ENCODE measurements around the gene SCN4A. TPM values are rescaled to one million over a fixed set of nuclear protein-coding genes. Genes with fewer than 3 reads are reported as not detected.
A peak's percentile ranks its signal among the peaks of the same experiment; 100 is the strongest.
"Not testable (repeated sequence)": the region's sequence is repeated elsewhere in the genome, so short reads cannot be mapped to it uniquely, and the experiment has no call there.

SCN4A gene
- polyA plus RNA-seq, 4 donors: 0.38 to 0.46 TPM; not detected in 2

- Histone ChIP-seq H3K27ac (ENCODE audit: low read depth in 1 of 3, low read length in 2 of 3) (no peak overlapping the region), H3K9me3 (ENCODE audit: control insufficient read depth in 2 of 2, insufficient read depth in 1 of 2, low read depth in 1 of 2, low read length in 1 of 2) (peaks cover 0 to 5% of the 10 kb centered on the region in 2 donors), H3K27me3 (ENCODE audit: control insufficient read depth in 3 of 3, insufficient read depth in 3 of 3, low read length in 3 of 3) (no peaks in the 10 kb centered on the region), H3K36me3 (ENCODE audit: control insufficient read depth in 3 of 3, insufficient read depth in 2 of 3, low read depth in 1 of 3, low read length in 3 of 3) (peaks cover 0 to 5% (median 0%) of the 10 kb centered on the region in 3 donors), H3K4me3 (ENCODE audit: low read depth in 1 of 3, low read length in 3 of 3) (no peak overlapping the region), H3K4me1 (ENCODE audit: control insufficient read depth in 3 of 3, insufficient read depth in 2 of 3, low read depth in 1 of 3, low read length in 2 of 3) (peaks cover 0 to 42% (median 0%) of the 10 kb centered on the region in 3 donors)
- FAIRE-seq: no peak
- peak in 1 of 2 donors; percentile 47 for DNase-seq
- 64 to 75% (median 74%) methylated on average over 8 of the region's 8 CpGs for WGBS, 3 donors
Observed at GRCh38 chr17:64009571-64010402, 37.1 kb upstream of the SCN4A start.

GRCh38 chr17:64008830-64009229, 36.1 kb upstream of the SCN4A start:
- Histone ChIP-seq H3K36me3 (ENCODE audit: control insufficient read depth in 3 of 3, insufficient read depth in 2 of 3, low read depth in 1 of 3, low read length in 3 of 3) (peaks cover 0 to 7% (median 0%) of the 10 kb centered on the region in 3 donors), H3K27me3 (ENCODE audit: control insufficient read depth in 3 of 3, insufficient read depth in 3 of 3, low read length in 3 of 3) (no peaks in the 10 kb centered on the region), H3K4me1 (ENCODE audit: control insufficient read depth in 3 of 3, insufficient read depth in 2 of 3, low read depth in 1 of 3, low read length in 2 of 3) (peaks cover 0 to 42% (median 0%) of the 10 kb centered on the region in 3 donors), H3K27ac (ENCODE audit: low read depth in 1 of 3, low read length in 2 of 3) (peak overlapping the region in 1 of 3 donors; percentile 72), H3K4me3 (ENCODE audit: low read depth in 1 of 3, low read length in 3 of 3) (no peak overlapping the region), H3K9me3 (ENCODE audit: control insufficient read depth in 2 of 2, insufficient read depth in 1 of 2, low read depth in 1 of 2, low read length in 1 of 2) (peaks cover 0 to 5% of the 10 kb centered on the region in 2 donors)
- FAIRE-seq: no peak
- 66 to 90% (median 82%) methylated on average over 4 of the region's 4 CpGs for WGBS, 3 donors
- DNase-seq: no peak

- H3K9me3 ChIP-seq (ENCODE audit: control insufficient read depth in 2 of 2, insufficient read depth in 1 of 2, low read depth in 1 of 2, low read length in 1 of 2): peaks cover 0 to 5% of the 10 kb centered on the region in 2 donors
- FAIRE-seq: no peak
Observed at GRCh38 chr17:64008346-64008745, 35.6 kb upstream of the SCN4A start.

GRCh38 chr17:64007838-64008282, 35.1 kb upstream of the SCN4A start:
- Histone ChIP-seq H3K9me3 (ENCODE audit: control insufficient read depth in 2 of 2, insufficient read depth in 1 of 2, low read depth in 1 of 2, low read length in 1 of 2) (peaks cover 0 to 5% of the 10 kb centered on the region in 2 donors), H3K4me1 (ENCODE audit: control insufficient read depth in 3 of 3, insufficient read depth in 2 of 3, low read depth in 1 of 3, low read length in 2 of 3) (peaks cover 0 to 42% (median 0%) of the 10 kb centered on the region in 3 donors), H3K27me3 (ENCODE audit: control insufficient read depth in 3 of 3, insufficient read depth in 3 of 3, low read length in 3 of 3) (no peaks in the 10 kb centered on the region), H3K27ac (ENCODE audit: low read depth in 1 of 3, low read length in 2 of 3) (peak overlapping the region in 2 of 3 donors; percentile 37 to 72), H3K36me3 (ENCODE audit: control insufficient read depth in 3 of 3, insufficient read depth in 2 of 3, low read depth in 1 of 3, low read length in 3 of 3) (peaks cover 0 to 15% (median 0%) of the 10 kb centered on the region in 3 donors), H3K4me3 (ENCODE audit: low read depth in 1 of 3, low read length in 3 of 3) (no peak overlapping the region)
- no peak for FAIRE-seq
- 36 to 53% (median 51%) methylated on average over 5 of the region's 5 CpGs for WGBS, 3 donors
- peak; percentile 37 to 79 for DNase-seq

More at GRCh38 chr17:64008346-64008745, 35.6 kb upstream of the SCN4A start:
- Histone ChIP-seq H3K4me3 (ENCODE audit: low read depth in 1 of 3, low read length in 3 of 3) (no peak overlapping the region), H3K27ac (ENCODE audit: low read depth in 1 of 3, low read length in 2 of 3) (peak overlapping the region in 1 of 3 donors; percentile 72), H3K27me3 (ENCODE audit: control insufficient read depth in 3 of 3, insufficient read depth in 3 of 3, low read length in 3 of 3) (no peaks in the 10 kb centered on the region), H3K4me1 (ENCODE audit: control insufficient read depth in 3 of 3, insufficient read depth in 2 of 3, low read depth in 1 of 3, low read length in 2 of 3) (peaks cover 0 to 42% (median 0%) of the 10 kb centered on the region in 3 donors), H3K36me3 (ENCODE audit: control insufficient read depth in 3 of 3, insufficient read depth in 2 of 3, low read depth in 1 of 3, low read length in 3 of 3) (peaks cover 0 to 12% (median 0%) of the 10 kb centered on the region in 3 donors)
- no peak for DNase-seq
- 79 to 83% (median 82%) methylated on average over 5 of the region's 5 CpGs for WGBS, 3 donors

GRCh38 chr17:64007089-64007837, 34.5 kb upstream of the SCN4A start:
- peak overlapping the region in 2 of 3 donors; percentile 37 to 72 for H3K27ac ChIP-seq (ENCODE audit: low read depth in 1 of 3, low read length in 2 of 3)
- peaks cover 0 to 42% (median 0%) of the 10 kb centered on the region in 3 donors for H3K4me1 ChIP-seq (ENCODE audit: control insufficient read depth in 3 of 3, insufficient read depth in 2 of 3, low read depth in 1 of 3, low read length in 2 of 3)
- H3K36me3 ChIP-seq (ENCODE audit: control insufficient read depth in 3 of 3, insufficient read depth in 2 of 3, low read depth in 1 of 3, low read length in 3 of 3): peaks cover 0 to 15% (median 0%) of the 10 kb centered on the region in 3 donors
- H3K9me3 ChIP-seq (ENCODE audit: control insufficient read depth in 2 of 2, insufficient read depth in 1 of 2, low read depth in 1 of 2, low read length in 1 of 2); H3K27me3 ChIP-seq (ENCODE audit: control insufficient read depth in 3 of 3, insufficient read depth in 3 of 3, low read length in 3 of 3); H3K4me3 ChIP-seq (ENCODE audit: low read depth in 1 of 3, low read length in 3 of 3); FAIRE-seq: not testable (repeated sequence)
- 84 to 96% (median 92%) methylated on average over 5 of the region's 5 CpGs for WGBS, 3 donors
- peak in 1 of 2 donors; percentile 45 for DNase-seq

GRCh38 chr17:64006361-64007088, 33.8 kb upstream of the SCN4A start:
- H3K4me1 ChIP-seq (ENCODE audit: control insufficient read depth in 3 of 3, insufficient read depth in 2 of 3, low read depth in 1 of 3, low read length in 2 of 3): peaks cover 0 to 42% (median 0%) of the 10 kb centered on the region in 3 donors
- H3K4me3 ChIP-seq (ENCODE audit: low read depth in 1 of 3, low read length in 3 of 3): no peak overlapping the region

GRCh38 chr17:64005734-64006167, 33.0 kb upstream of the SCN4A start:
- H3K27me3 ChIP-seq (ENCODE audit: control insufficient read depth in 3 of 3, insufficient read depth in 3 of 3, low read length in 3 of 3): no peaks in the 10 kb centered on the region
- peaks cover 0 to 42% (median 0%) of the 10 kb centered on the region in 3 donors for H3K4me1 ChIP-seq (ENCODE audit: control insufficient read depth in 3 of 3, insufficient read depth in 2 of 3, low read depth in 1 of 3, low read length in 2 of 3)
- no peak overlapping the region for H3K4me3 ChIP-seq (ENCODE audit: low read depth in 1 of 3, low read length in 3 of 3)
- H3K9me3 ChIP-seq (ENCODE audit: control insufficient read depth in 2 of 2, insufficient read depth in 1 of 2, low read depth in 1 of 2, low read length in 1 of 2): peaks cover 0 to 5% of the 10 kb centered on the region in 2 donors
- FAIRE-seq: no peak
- DNase-seq: peak; percentile 47 to 61
- H3K27ac ChIP-seq (ENCODE audit: low read depth in 1 of 3, low read length in 2 of 3): peak overlapping the region in 2 of 3 donors; percentile 12 to 42
- peaks cover 0 to 15% (median 0%) of the 10 kb centered on the region in 3 donors for H3K36me3 ChIP-seq (ENCODE audit: control insufficient read depth in 3 of 3, insufficient read depth in 2 of 3, low read depth in 1 of 3, low read length in 3 of 3)
- WGBS, 3 donors: 18 to 38% (median 29%) methylated on average over 6 of the region's 6 CpGs

More at GRCh38 chr17:64006361-64007088, 33.8 kb upstream of the SCN4A start:
- Histone ChIP-seq H3K36me3 (ENCODE audit: control insufficient read depth in 3 of 3, insufficient read depth in 2 of 3, low read depth in 1 of 3, low read length in 3 of 3) (peaks cover 0 to 15% (median 0%) of the 10 kb centered on the region in 3 donors), H3K27me3 (ENCODE audit: control insufficient read depth in 3 of 3, insufficient read depth in 3 of 3, low read length in 3 of 3) (no peaks in the 10 kb centered on the region), H3K27ac (ENCODE audit: low read depth in 1 of 3, low read length in 2 of 3) (peak overlapping the region in 2 of 3 donors; percentile 67 to 72), H3K9me3 (ENCODE audit: control insufficient read depth in 2 of 2, insufficient read depth in 1 of 2, low read depth in 1 of 2, low read length in 1 of 2) (peaks cover 0 to 5% of the 10 kb centered on the region in 2 donors)
- DNase-seq (peak; percentile 35 to 68), FAIRE-seq (no peak)
- WGBS, 3 donors: 62 to 74% (median 65%) methylated on average over 13 of the region's 13 CpGs

Data from small intestine (tissue), 7 donors.